Measurements from ENCODE around the gene NUP93.
"Not testable (repeated sequence)": the region's sequence is repeated elsewhere in the genome, so short reads cannot be mapped to it uniquely, and the experiment has no call there.

NUP93 gene

DNA sequence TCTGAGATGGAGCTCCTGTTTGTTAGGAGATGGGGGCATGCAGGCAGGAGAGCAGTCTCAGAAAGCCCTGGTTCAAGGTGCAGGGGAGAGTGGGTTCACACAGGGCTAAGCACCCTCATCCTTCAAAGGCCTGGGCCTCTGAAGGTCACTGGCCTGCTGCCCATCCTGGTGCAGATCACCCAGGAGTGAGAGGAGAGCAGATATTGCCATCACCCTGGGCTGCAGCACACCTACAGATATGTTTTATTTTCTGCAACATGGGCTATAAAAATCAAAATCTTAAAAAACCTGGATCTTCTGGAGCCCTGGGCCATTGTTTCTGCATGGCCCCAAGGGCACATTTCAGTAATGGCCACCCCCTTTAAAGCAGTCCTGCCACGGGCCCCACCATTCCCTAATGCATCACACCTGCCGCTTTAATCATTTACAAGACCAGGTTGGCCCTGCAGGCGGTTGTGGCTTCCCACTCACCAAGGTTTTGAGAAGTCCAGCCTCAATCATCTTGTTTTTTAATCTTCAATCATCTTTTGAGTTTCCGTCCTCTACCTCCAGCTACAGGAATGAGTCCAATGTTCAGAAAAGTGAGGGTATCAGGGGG, 20.4 kb upstream of the NUP93 start:
- DNase-seq: no peak

DNA sequence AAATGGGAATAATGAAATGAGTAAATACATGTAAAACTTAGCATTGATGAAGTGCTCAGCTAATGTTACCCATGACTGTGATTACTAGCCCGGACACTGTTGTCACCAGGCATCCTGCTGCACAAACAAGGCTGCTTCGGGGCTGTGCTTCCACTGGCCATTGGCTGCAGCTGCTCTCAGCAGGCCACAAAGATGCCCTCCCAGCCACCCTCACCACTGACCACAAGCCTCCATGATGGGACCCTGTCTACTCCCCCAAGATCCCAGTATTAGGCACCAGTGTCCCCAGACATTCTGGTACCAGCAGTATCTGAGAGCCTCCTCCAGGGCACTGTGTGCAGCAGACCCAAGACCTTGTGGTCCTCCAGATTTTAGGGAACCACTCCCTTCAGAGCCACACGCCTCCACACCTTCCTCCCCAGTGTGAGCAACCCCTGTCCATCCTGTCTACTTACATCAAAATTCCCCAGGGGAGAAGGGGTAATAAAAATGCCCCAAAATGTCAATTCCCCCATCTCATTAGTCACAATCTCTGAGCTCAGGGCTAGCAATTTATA, 19.7 kb upstream of the NUP93 start:
- DNase-seq: no peak

DNA sequence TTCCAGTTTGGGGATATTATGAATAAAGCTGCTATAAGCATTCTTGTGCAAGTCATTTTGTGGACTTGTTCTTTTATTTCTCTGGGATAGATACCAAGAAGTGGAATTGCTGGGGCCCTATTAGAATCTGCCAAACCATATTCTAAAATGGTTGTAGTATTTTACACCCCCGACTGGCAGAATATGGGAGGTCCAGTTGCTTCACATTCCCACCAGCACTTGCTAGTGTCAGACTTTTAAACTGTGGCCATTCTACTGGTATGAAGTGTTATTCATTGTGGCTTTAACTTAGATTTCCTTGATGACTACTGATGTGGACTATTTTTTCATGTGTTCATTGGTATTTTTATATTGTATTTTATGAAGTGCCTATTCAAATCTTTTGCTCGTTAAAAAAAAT, 18.1 kb upstream of the NUP93 start:
- no peak for DNase-seq

DNA sequence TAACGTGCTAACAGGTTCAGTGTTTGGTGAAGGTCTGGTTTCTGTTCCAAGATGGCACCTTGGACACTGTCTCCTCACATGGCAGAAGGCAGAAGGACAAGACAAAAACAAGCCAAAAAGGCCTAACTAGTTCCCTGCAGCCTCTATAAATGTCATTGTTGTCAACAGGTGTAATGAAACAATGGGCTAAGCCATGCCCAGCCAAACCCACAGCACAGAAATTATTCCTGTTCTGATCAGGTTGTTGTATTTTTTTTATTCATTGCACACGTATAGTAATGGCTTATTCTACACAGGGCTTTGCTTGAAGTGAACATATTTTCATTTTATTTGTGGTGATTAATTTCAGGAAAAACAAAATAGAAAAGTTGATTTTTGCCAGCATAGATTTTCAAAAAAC, 16.1 kb upstream of the NUP93 start:
- DNase-seq: no peak

DNA sequence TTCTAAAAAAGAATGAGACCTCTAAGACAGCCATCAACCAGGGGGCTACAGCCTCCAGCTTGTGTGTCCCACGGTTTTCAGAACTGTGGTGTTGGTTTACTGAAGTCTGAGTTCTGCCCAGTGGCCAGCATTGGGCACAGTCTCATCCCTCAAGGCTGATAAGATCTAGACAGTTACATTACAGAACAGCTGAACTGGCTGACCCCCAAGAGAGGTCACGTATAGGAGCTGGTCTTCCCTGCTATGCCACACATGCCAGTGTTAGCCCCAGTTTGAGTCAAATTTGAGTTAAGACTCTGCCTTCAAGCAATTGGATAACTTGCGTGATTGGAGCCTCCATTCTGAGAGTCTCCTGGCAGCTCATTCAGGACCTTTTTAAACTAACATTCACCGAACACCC, 14.8 kb upstream of the NUP93 start:
- DNase-seq: no peak

DNA sequence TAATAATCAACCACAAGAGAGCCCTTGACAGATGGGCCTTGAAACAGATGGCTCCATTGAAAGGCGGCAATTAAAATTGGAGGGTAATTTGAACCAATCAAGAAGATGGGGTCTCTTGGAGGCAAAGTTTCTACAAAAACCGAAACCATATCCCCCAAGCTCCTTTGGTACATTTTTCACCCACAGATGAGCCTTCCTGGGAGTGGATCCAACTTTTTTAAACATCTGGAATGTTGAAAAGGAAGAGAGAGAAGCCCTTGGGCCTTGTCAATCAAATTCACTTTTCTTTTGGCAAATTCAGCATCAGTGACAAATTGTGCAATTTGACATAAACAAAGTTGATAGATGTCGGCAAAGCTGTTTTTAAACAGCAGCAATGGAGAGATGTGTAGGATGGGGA, 13.2 kb upstream of the NUP93 start:
- no peak for DNase-seq

DNA sequence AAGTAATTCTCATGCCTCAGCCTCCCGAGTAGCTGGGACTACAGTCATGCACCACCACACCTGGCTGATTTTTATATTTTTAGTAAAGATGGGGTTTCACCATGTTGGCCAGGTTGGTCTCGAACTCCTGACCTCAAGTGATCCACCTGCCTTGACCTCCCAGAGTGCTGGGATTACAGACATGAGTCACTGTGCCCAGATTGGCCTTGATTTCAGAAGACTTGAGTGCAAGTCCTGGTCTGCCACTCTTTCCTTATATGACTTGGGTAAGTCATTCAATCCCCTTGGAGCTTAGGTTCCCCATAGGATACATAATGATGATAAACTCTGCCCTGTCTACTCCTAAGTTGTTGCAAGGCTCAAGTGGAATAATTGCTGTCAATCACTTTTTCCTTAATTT, 12.4 kb upstream of the NUP93 start:
- not testable (repeated sequence) for DNase-seq

DNA sequence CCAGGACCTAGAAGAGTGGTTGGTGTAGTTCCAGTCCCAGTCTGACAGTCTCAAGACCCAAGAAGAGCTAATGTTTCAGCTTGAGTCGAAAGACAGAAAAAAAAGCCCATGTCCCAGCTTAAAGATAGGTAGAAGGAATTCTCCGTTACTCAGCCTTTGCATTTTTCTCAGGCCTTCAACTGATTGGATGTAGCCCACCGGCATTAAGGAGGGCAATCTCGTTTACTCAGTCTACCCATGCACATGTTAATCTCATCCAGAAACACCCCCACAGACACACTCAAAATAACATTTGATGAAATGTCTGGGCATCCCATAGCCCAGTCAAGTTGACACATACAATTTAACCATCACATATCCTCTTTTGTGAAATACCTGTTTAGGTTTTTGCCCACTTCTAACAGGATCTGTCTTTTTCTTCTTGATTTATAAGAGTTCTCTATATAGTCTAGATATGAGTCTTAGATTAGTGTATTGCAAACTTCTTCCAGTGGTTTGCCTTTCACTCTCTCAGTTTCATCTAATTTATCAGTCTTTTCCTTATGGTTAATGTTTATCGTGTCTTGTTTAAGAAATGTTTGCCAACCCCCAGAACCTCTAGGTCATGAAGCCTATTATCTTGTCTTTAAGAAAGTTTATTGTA, 7.6 kb upstream of the NUP93 start:
- no peak for DNase-seq

DNA sequence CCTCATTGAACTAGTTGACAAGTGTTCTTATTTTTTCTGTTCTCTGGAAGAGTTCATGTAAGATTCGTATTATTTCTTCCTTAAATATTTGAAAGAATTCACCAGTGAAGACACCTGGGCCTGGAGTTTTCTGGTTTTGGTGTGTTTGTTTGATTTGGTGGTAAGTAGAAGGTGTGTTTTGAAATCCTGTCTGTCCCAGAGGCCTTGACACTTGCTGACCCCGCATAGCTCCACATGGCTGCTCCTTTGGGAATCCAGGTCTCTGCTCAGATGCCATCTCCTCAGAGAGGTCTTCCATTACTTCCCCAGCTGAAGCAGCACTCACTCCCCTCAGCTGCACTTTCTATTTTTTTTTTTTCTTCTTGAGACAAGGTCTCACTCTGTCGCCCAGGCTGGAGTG, 5.7 kb upstream of the NUP93 start:
- DNase-seq: no peak

DNA sequence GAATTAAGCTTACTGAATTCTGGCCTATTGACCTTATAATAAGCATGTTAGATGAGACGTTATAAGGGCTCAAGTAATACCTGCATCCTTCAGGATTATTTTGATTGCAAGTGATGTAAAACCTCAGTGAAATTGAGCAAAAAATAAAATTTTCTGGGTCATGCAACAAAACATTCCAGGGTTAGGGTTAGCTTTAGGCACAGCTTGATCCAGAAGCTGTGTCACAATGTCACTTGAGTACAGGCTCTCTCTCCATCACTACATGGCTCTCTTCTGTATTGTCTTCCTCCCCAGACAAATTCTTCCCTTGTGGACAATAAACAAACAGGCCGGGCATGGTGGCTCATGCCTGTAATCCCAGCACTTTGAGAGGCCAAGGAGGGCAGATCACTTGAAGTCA, 3.6 kb upstream of the NUP93 start:
- no peak for DNase-seq

DNA sequence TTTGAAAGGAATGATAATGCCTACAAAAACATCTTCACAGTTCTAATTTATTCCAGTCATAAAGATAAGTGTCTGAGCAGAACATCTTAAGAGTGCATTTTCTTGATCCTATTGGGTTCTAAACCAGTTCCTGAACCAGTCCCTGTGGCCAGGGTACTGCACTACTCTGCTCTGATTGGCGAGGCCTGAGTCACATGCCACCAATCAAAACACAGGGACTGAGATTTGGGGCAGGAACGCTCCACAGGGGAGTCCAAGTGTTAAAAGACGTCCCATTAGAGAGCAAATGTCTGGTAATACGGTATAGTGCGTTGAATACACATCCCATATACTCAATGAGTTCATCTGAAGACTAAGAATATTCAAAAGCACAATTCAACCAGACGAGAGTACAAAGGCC, 3.0 kb upstream of the NUP93 start:
- DNase-seq: no peak

DNA sequence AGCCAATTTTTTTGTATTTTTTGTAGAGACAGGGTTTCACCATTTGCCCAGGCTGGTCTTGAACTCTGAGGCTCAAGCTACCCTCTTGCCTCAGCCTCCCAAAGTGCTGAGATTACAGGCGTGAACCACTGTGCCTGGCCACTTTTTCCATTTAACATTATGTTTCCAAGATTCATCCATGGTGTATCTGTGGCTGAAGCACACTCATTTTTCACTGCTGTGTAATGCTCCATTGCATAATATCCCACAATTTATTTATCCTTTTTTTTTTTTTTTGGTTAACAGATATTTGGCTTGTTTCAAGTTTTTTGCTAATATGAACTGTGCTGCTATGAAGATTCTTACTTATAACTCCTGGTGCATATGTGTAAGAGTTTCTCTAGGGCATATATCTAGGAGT, 1.9 kb upstream of the NUP93 start:
- DNase-seq: no peak

DNA sequence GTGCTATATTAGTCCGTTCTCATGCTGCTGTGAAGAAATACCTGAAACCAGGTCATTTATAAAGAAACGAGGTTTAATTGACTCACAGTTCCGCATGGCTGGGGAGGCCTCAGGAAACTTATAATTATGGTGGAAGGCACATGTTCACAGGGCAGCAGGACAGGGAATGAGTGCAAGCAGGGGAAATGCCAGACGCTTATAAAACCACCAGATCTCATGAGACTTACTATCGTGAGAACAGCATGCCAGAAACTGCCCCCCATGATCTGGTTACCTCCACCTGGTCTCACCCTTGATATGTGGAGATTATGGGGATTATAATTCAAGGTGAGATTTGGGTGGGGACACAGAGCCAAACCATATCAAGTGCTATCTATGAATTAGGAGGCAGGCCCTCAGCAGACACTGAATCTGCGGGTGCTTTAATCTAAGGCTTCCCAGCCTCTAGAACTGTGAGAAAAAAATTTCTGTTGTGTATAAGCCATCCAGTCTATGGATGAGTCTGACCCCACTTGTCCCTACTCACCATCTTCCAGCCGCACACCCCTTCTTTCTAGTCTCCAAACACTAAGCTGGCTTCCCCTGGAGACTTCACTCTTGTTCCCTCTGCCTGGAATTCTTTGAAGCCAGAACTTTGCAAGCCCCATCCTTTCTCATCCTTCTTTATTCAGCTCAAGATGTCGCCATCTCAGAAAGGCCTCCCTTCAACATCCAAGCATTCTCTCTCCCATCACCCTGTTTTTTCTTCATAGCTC, 772 bp upstream of the NUP93 start:
- DNase-seq: peak; percentile 24

DNA sequence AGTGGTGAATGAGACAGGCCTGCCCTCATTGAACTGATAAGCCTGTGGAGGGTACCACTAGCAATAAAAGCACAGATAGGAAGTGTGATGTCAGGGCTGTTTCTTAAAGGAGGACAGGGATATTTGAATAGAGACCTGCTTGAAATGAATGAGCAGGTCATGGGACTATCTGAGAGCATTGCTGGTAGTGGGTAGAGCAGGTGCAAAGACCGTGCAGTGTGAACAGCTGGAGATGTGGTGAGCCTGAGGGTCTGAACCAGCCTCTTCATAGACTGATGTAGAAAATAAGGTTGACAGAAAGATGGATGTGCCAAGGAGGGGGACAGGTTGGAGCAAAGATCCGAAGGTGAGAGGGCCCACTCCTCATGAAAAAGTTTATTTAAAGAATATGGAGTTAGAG, 2.4 kb downstream of the NUP93 start:
- no peak for DNase-seq

DNA sequence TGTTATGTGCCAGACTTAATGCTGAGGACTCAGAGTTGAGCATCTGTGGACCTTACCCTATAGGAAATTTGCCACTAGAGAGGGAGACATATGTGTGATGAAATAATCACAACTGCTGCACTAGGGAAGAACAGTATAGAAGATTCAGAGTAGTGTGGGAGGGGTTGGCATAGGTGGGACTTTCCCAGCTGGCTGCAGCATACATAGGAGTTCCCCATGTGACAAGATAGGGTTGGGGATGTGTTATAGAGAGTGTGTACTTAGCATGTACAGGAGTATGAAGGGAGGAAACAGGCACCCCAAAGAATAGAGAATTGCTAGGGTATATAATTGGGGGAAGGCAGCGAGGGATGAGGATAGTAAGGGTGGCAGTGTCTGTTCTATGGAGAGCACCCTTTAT, 2.9 kb downstream of the NUP93 start:
- no peak for DNase-seq

DNA sequence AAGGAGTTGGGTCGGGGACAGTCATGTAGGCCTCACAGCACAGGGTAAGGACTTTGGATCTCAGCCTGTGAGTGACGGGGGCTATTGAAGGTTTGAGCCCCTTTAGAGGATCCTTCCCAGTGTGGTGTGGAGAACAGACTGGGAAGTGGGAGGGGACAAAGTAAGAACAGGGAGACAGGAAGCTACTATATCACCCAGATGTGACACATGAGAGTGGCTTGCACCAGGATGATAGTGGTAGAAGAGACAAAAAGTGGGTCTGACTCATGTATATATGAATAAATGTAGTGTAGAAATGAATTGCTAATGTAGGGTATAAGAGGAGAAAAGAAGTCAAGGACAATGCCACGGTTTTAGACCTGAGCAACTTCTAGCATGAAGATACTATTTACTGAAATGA, 4.5 kb downstream of the NUP93 start:
- no peak for DNase-seq

DNA sequence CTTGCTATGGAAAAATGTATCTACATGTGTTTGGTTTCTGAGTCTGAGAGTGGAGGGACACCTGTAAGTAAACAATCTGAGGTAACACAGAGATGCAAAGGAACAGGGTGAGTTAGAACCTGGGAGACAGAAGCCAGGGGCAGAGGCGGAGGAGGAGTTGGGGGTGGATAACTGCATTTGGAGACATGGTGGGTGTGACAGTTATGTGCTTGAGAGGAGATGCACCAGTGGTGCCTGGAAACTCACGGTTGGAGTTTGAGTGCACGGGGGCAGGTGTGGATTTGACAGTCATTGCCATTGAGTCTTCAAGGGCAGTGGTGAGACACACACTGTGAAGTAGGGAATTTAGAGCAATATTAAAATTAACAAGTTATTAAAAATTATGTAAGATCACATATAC, 6.5 kb downstream of the NUP93 start:
- no peak for DNase-seq

DNA sequence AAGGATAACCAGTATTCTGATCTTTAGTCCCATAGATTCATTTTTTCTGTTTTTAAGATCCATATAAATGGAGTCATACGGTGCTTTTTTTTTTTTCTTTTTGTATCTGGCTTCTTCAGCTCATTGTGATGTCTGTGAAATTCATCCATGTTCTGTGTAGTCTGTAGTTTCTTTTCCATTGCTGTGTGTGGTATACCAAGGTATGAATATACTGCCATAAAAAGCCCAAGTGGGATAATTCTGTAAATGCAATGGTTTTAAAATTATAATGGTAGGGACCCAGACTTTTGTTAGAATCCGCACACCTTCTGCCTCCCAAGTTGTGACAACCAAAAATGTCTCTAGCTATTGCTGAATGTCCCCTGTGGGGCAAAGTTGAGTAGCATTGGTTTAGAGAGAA, 7.6 kb downstream of the NUP93 start:
- no peak for DNase-seq

DNA sequence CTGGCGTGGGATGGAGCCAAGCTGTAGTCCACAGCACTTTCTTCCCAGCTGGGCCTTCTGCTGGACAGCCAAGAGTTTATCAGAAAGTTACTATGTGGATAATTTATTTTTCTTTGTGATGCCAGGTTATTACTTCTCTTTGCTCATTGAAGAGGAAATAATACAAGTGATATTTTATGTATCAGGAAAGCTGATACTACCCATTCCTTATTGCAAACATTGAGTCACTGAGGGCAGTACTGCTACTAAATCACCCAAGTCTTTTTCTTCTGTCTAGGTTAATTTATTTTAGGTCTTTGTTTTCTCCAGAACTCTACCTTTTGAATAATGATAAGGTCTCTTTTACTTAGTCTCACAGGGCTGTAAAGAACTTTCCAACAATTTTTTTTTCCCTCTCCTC, 8.3 kb downstream of the NUP93 start:
- no peak for DNase-seq

DNA sequence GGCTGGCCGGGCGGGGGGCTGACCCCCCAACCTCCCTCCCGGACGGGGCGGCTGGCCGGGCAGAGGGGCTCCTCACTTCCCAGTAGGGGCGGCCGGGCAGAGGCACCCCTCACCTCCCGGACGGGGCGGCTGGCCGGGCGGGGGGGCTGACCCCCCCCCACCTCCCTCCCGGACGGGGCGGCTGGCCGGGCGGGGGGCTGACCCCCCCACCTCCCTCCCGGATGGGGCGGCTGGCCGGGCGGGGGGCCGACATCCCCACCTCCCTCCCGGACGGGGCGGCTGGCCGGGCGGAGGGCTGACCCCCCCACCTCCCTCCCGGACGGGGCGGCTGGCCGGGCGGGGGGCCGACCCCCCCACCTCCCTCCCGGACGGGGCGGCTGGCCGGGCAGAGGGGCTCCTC, 9.4 kb downstream of the NUP93 start:
- DNase-seq: not testable (repeated sequence)

DNA sequence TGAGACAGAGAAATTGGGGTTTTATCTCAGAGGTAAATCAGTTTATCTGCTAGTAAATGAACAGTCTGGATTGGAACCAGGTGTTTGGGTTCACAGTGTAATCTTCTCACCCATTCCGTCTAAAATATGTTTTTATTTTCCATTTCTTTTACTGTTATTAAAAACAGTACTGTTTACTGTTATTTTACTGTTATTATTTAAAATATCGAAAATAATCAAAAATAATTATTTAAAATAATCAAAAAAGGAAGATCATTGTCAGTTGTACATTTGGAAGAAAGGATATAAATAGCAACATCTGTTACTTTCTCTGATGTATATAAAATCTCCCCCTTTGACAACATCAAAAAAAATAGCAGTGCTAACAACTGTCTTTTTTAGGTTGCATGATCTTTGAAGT, 11.5 kb downstream of the NUP93 start:
- DNase-seq: no peak

DNA sequence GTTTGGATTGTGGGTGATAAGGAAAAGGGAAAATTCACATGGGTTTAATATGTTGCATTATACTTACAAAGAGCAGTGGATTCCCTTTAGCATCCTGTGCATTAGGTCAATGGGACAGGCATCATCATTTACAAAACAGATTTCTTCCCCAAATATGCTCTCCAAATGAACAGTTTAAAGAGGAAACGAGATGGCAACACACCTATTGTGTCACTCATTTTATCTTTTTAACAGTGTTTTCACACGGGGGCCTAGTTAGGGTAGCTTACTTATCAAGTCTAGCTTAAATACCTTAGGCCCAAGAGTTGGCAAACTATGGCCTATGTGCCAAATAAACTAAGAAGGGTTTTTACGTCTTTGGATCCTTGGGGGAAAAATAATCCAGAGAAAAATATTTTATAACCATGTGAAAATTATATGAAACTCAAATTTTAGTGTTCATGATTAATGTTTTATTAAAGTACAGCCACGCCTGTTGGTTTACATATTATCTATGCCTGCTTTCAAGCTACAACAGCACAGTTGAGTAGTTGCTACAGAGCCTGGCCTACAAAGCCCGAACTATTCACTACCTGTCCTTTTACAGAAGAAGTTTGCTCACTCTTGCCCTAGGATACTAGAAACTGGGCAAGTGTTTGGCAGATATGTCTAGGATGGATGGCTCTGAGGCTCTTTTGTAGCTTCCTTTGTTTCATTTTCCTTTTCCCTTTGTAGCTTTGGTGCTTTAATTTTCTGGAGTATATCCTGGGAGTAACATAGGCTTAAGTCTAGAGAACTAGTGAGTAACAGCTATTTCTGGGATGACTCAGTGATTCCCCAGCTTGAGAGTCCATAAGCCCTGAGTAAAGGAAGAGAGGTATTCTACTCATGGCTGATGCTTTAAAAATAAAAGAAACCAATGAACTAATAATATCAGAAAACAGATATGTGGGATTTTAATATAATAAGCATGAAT, 12.4 kb downstream of the NUP93 start:
- no peak for DNase-seq

DNA sequence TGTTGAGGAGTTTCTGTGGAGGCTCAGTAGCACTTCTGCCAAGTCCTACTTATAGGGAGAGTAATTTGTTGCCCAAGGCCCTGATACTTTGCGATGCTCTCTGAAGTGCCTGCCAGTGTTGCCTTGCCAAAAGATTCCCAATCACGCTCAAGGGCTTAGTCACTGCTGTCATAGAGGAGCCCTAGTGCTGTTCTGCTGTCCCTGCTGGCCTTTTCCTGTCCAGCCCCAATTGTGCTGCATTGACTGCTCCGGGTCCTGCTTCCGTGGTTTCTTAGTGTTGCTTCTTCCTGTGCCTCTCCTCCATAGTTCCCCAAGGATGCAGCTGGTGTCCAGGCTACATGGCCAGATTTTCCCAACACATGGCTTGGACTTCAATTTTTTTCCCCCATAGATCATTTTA, 13.9 kb downstream of the NUP93 start:
- DNase-seq: no peak

Data from NCI-H1092 treated with DMSO at 0.1 percent for 48 hours (cell line).